Caco-2 (cell line): Measurements from ENCODE around the gene ZMYND8. TPM values are rescaled to one million over a fixed set of nuclear protein-coding genes. Genes with fewer than 3 reads are reported as not detected.

Experiments
- BruUV-seq: library from RNA; stranded (reverse); fragments of 400-500 nt; replicated peaks from 2 replicates; lab custom pipeline; 2021; lab: Mats Ljungman, UMichigan
- CTCF ChIA-PET: fragments of 300-600 bp; sonication (Branson Sonifier 250); formaldehyde crosslinking; loops from one replicate; lab custom pipeline; 2022; ENCODE audit warnings: antibody characterized with exemption; lab: Charles Lee
- POLR2A ChIA-PET: fragments of 300-600 bp; sonication (Branson Sonifier 250); formaldehyde crosslinking; loops from one replicate; lab custom pipeline; 2022; ENCODE audit warnings: antibody characterized with exemption; lab: Charles Lee
- DNase-seq, 2 experiments: peaks; one replicate each; pipeline versions ENCODE4 v3.0.0 to v3.0.0-alpha.2; 2020 to 2022
- H3K27me3 ChIP-seq: replicated peaks from 2 replicates; pipeline ENCODE4 v1.6.0; 2011; ENCODE audit warnings: low read length; ENCODE audit not compliant: control insufficient read depth, insufficient read depth
- H3K36me3 ChIP-seq: 2 replicates; pipeline ENCODE4 v1.5.1; 2011; ENCODE audit warnings: low read length; ENCODE audit not compliant: control insufficient read depth, insufficient read depth
- H3K4me1 ChIP-seq: fragments of 250-450 bp; sonication (Bioruptor Pico); 2 replicates; pipeline ENCODE4 v1.5.1; 2020; ENCODE audit warnings: mild to moderate bottlenecking
- H3K4me3 ChIP-seq: 2 replicates; pipeline ENCODE4 v1.5.1; 2011; ENCODE audit warnings: low read depth, mild to moderate bottlenecking, control low read depth, low read length
- H3K9me3 ChIP-seq: fragments of 250-450 bp; sonication (Bioruptor Pico); 2 replicates; pipeline ENCODE4 v1.5.1; 2020; ENCODE audit warnings: mild to moderate bottlenecking, moderate library complexity
- H3K27ac Mint-ChIP-seq: one replicate; pipeline ENCODE4 v1.8.0; 2022; ENCODE audit warnings: mixed read lengths; ENCODE audit not compliant: unreplicated experiment
- H3K27me3 Mint-ChIP-seq: one replicate; pipeline ENCODE4 v1.8.0; 2022; ENCODE audit warnings: mixed read lengths; ENCODE audit not compliant: insufficient read depth, unreplicated experiment
- H3K36me3 Mint-ChIP-seq: one replicate; pipeline ENCODE4 v1.8.0; 2022; ENCODE audit warnings: mild to moderate bottlenecking, mixed read lengths; ENCODE audit not compliant: insufficient read depth, unreplicated experiment
- H3K4me1 Mint-ChIP-seq: one replicate; pipeline ENCODE4 v1.8.0; 2022; ENCODE audit warnings: low read depth, mixed read lengths; ENCODE audit not compliant: unreplicated experiment
- H3K4me3 Mint-ChIP-seq: one replicate; pipeline ENCODE4 v1.8.0; 2022; ENCODE audit warnings: mild to moderate bottlenecking, moderate library complexity, mixed read lengths; ENCODE audit not compliant: unreplicated experiment
- H3K9me3 Mint-ChIP-seq: one replicate; pipeline ENCODE4 v1.8.0; 2022; ENCODE audit warnings: mixed read lengths; ENCODE audit not compliant: unreplicated experiment
- intact Hi-C: fragments of 100-400 bp; cut with micrococcal nuclease; formaldehyde crosslinking; loops from one replicate; pipeline ENCODE4 v1.10.0; 2022; ENCODE audit not compliant: unreplicated experiment
- total RNA-seq: library from RNA; stranded (reverse); gene quantifications from 2 replicates; pipeline ENCODE4 v1.2.3, GENCODE V29; 2022
- TF ChIP-seq, protein P1 (sequence below), 2 experiments: fragments of 200-600 bp in 1 of 2; IDR thresholded peaks; 1 replicate in 1 of 2; 2 replicates in 1 of 2; pipeline versions ENCODE4 v1.5.1 to v1.8.0; 2011 to 2022; ENCODE audit warnings: antibody characterized with exemption in 1 of 2, control low read depth in 1 of 2, inconsistent platforms in 1 of 2, low read depth in 1 of 2, low read length in 1 of 2, mild to moderate bottlenecking in 1 of 2, moderate library complexity in 1 of 2; ENCODE audit not compliant: insufficient read depth in 1 of 2, severe bottlenecking in 1 of 2, unreplicated experiment in 1 of 2

Gene ZMYND8
- total RNA-seq, 1 experiment from 2014 or later: 194 TPM

DNA sequence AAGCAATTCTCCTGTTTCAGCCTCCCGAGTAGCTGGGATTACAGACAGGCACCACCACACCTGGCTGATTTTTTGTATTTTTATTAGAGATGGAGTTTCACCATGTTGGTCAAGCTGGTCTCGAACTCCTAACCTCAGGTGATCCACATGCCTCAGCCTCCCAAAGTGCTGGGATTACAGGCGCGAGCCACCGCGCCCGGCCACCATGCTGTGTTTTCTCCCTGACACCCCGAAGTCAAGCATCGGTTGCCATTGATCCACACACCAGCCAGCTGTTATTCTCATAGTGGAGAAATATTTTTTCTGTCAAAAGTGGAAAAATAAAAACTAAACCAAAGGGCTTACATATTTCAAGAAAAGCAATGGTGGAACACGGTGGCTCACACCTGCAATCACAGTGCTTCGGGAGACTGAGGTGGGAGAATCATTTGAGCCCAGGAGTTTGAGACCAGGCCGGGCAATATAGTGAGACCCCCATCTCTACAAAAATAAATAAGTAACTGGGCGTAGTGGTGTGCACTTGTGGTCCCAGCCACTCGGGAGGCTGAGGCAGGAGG is 157.4 kb downstream of the ZMYND8 start:
- ChIA-PET CTCF (interaction anchor here (0.6 to 3.9 kb wide), 3 partner anchors 160 to 501 kb away, joined by 4 to 49 read pairs (median 5); no protein-coding TSS in a partner anchor), POLR2A (interaction anchor here (0.7 kb wide), 1 partner anchor 65 kb away, joined by 4 read pairs; no protein-coding TSS in a partner anchor)
- no peaks in the 10 kb centered on the region for H3K9me3 Mint-ChIP-seq
- no peak overlapping the region for H3K4me3 ChIP-seq
- peaks cover 22% of the 10 kb centered on the region for H3K36me3 Mint-ChIP-seq
- peak overlapping the region; percentile 94 for H3K27ac Mint-ChIP-seq
- intact Hi-C loops: loop anchor here (5.0 kb wide), 3 partner anchors 303 to 463 kb away; partner anchors contain the start of gene NCOA3
- BruUV-seq: no TSS peak
- peaks cover 43% of the 10 kb centered on the region for H3K4me1 Mint-ChIP-seq
- no peaks in the 10 kb centered on the region for H3K27me3 ChIP-seq
- H3K36me3 ChIP-seq: no peaks in the 10 kb centered on the region
- TF ChIP-seq, protein P1, sequence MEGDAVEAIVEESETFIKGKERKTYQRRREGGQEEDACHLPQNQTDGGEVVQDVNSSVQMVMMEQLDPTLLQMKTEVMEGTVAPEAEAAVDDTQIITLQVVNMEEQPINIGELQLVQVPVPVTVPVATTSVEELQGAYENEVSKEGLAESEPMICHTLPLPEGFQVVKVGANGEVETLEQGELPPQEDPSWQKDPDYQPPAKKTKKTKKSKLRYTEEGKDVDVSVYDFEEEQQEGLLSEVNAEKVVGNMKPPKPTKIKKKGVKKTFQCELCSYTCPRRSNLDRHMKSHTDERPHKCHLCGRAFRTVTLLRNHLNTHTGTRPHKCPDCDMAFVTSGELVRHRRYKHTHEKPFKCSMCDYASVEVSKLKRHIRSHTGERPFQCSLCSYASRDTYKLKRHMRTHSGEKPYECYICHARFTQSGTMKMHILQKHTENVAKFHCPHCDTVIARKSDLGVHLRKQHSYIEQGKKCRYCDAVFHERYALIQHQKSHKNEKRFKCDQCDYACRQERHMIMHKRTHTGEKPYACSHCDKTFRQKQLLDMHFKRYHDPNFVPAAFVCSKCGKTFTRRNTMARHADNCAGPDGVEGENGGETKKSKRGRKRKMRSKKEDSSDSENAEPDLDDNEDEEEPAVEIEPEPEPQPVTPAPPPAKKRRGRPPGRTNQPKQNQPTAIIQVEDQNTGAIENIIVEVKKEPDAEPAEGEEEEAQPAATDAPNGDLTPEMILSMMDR (IDR thresholded peaks at IDR 0.05; ENCODE audit: insufficient read depth in 1 of 2, low read depth in 1 of 2, low read length in 1 of 2, severe bottlenecking in 1 of 2, unreplicated experiment in 1 of 2): no peak
- DNase-seq: no peak
- peaks cover 31% of the 10 kb centered on the region for H3K4me1 ChIP-seq
- no peaks in the 10 kb centered on the region for H3K27me3 Mint-ChIP-seq
- no peak overlapping the region for H3K4me3 Mint-ChIP-seq
- H3K9me3 ChIP-seq: no peaks in the 10 kb centered on the region

- intact Hi-C loops: loop anchor here (5.0 kb wide), 3 partner anchors 304 to 464 kb away; partner anchors contain the start of gene NCOA3
- Mint-ChIP-seq H3K36me3 (peaks cover 22% of the 10 kb centered on the region), H3K9me3 (no peaks in the 10 kb centered on the region), H3K27me3 (no peaks in the 10 kb centered on the region), H3K27ac (no peak overlapping the region), H3K4me1 (peaks cover 36% of the 10 kb centered on the region), H3K4me3 (no peak overlapping the region)
- TF ChIP-seq, protein P1 (IDR thresholded peaks at IDR 0.05; ENCODE audit: insufficient read depth in 1 of 2, low read depth in 1 of 2, low read length in 1 of 2, severe bottlenecking in 1 of 2, unreplicated experiment in 1 of 2): no peak
- CTCF ChIA-PET: interaction anchor here (3.9 kb wide), 1 partner anchor 186 kb away, joined by 49 read pairs; no protein-coding TSS in a partner anchor
- Histone ChIP-seq H3K27me3 (no peaks in the 10 kb centered on the region), H3K9me3 (no peaks in the 10 kb centered on the region), H3K36me3 (no peaks in the 10 kb centered on the region), H3K4me3 (no peak overlapping the region), H3K4me1 (peaks cover 30% of the 10 kb centered on the region)
- no peak for DNase-seq
- BruUV-seq: no TSS peak
- POLR2A ChIA-PET: no interaction called here
Observed at GRCh38 chr20:47198254-47198671, 158.2 kb downstream of the ZMYND8 start.

- no peaks in the 10 kb centered on the region for H3K36me3 ChIP-seq
- TF ChIP-seq, protein P1 (IDR thresholded peaks at IDR 0.05; ENCODE audit: insufficient read depth in 1 of 2, low read depth in 1 of 2, low read length in 1 of 2, severe bottlenecking in 1 of 2, unreplicated experiment in 1 of 2): peak; percentile 100
- Mint-ChIP-seq H3K9me3 (no peaks in the 10 kb centered on the region), H3K27ac (peak overlapping the region; percentile 44), H3K4me1 (peaks cover 27% of the 10 kb centered on the region), H3K27me3 (no peaks in the 10 kb centered on the region), H3K36me3 (peaks cover 15% of the 10 kb centered on the region), H3K4me3 (peak overlapping the region; percentile 1)
- no peak overlapping the region for H3K4me3 ChIP-seq
- no peaks in the 10 kb centered on the region for H3K9me3 ChIP-seq
- no peaks in the 10 kb centered on the region for H3K27me3 ChIP-seq
- ChIA-PET POLR2A (interaction anchor here (1.0 kb wide), 1 partner anchor 188 kb away, joined by 3 read pairs; no protein-coding TSS in a partner anchor), CTCF (interaction anchor here (0.6 to 1.5 kb wide), 23 partner anchors 9 to 446 kb away, joined by 3 to 56 read pairs (median 5); partner anchors contain the start of genes NCOA3 and ZMYND8)
- H3K4me1 ChIP-seq: peaks cover 25% of the 10 kb centered on the region
- no TSS peak for BruUV-seq
- peak; percentile 90 to 95 for DNase-seq
- intact Hi-C loops: loop anchor here (1.0 to 5.0 kb wide), 5 partner anchors 76 to 466 kb away; partner anchors contain the start of gene NCOA3
Observed at GRCh38 chr20:47196091-47197081, 160.1 kb downstream of the ZMYND8 start.
